PFSK-1 (cell line): ENCODE data around the gene MRPL45.

Experiments used
- FOXP2 ChIP-seq: optimal IDR thresholded peaks from 2 replicates; pipeline ENCODE3; 2011; ENCODE audit warnings: borderline replicate concordance, control low read depth, inconsistent platforms; ENCODE audit not compliant: insufficient read depth; ENCODE audit errors: extremely low read length, extremely low read depth
- POLR2AphosphoS5 ChIP-seq: IDR thresholded peaks from 2 replicates; pipeline ENCODE4 v1.6.1; 2012; ENCODE audit warnings: low read depth, mild to moderate bottlenecking, control low read depth, low read length, moderate library complexity
- SIN3A ChIP-seq: IDR thresholded peaks from 2 replicates; pipeline ENCODE4 v1.6.1; 2012; ENCODE audit warnings: mild to moderate bottlenecking, low read length, moderate library complexity, borderline replicate concordance; ENCODE audit not compliant: insufficient read depth
- TAF1 ChIP-seq: IDR thresholded peaks from 2 replicates; pipeline ENCODE4 v1.6.1; 2012; ENCODE audit warnings: low read length, control low read depth, borderline replicate concordance; ENCODE audit not compliant: insufficient read depth
- TF ChIP-seq, protein P1 (sequence below), 2 experiments: IDR thresholded peaks; 2 replicates each; pipeline versions ENCODE4 v1.6.1 to v1.8.0; 2011 to 2012; ENCODE audit warnings: low read depth in 2 of 2, low read length in 2 of 2, control low read depth in 1 of 2, inconsistent platforms in 1 of 2, mild to moderate bottlenecking in 1 of 2, moderate library complexity in 1 of 2; ENCODE audit not compliant: insufficient read depth in 1 of 2

Gene MRPL45

GRCh38 chr17:38339891-38340290 lies 42.9 kb downstream of the MRPL45 start:
- TF ChIP-seq, protein P1, sequence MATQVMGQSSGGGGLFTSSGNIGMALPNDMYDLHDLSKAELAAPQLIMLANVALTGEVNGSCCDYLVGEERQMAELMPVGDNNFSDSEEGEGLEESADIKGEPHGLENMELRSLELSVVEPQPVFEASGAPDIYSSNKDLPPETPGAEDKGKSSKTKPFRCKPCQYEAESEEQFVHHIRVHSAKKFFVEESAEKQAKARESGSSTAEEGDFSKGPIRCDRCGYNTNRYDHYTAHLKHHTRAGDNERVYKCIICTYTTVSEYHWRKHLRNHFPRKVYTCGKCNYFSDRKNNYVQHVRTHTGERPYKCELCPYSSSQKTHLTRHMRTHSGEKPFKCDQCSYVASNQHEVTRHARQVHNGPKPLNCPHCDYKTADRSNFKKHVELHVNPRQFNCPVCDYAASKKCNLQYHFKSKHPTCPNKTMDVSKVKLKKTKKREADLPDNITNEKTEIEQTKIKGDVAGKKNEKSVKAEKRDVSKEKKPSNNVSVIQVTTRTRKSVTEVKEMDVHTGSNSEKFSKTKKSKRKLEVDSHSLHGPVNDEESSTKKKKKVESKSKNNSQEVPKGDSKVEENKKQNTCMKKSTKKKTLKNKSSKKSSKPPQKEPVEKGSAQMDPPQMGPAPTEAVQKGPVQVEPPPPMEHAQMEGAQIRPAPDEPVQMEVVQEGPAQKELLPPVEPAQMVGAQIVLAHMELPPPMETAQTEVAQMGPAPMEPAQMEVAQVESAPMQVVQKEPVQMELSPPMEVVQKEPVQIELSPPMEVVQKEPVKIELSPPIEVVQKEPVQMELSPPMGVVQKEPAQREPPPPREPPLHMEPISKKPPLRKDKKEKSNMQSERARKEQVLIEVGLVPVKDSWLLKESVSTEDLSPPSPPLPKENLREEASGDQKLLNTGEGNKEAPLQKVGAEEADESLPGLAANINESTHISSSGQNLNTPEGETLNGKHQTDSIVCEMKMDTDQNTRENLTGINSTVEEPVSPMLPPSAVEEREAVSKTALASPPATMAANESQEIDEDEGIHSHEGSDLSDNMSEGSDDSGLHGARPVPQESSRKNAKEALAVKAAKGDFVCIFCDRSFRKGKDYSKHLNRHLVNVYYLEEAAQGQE (IDR thresholded peaks at IDR 0.05; ENCODE audit: insufficient read depth in 1 of 2, low read depth in 2 of 2, low read length in 2 of 2): no peak
- TF ChIP-seq SIN3A: no peak
- TF ChIP-seq POLR2AphosphoS5: no peak
- TF ChIP-seq TAF1: no peak
- no peak for TF ChIP-seq FOXP2

DNA sequence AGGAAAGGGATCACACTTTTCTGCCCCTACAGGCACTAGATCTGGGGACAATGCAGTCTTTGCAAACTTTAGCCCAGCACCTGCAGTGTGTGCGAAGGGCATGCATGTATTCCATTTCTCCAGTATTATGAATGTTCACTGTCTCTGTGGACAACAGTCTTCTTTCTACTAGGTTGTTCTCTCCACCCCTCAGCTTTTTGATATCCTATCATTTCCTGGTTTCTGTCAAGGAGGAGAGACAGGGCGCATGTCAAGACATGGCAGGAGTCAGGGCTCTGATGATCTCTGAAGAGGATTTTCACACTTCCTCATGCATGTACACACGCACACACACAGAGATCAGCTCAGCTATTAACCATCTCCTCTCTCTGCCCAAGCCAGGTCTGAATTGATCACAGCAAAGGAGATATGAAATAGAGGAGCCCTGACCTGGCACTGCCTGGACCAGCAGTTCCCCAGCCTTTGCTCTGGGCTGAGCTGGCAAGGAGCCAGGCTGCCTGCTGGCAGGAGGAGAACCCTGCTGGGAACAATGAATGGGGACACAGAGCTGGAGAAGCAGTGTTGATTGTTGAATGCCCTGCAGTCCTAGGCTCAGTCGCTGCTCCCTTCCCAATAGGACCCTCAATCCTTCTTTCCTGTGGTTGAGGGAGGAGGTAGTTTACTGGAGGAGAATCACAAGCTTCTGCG lies 44.2 kb downstream of the MRPL45 start:
- TF ChIP-seq FOXP2 (no peak), POLR2AphosphoS5 (no peak)
- TF ChIP-seq, protein P1 (IDR thresholded peaks at IDR 0.05; ENCODE audit: insufficient read depth in 1 of 2, low read depth in 2 of 2, low read length in 2 of 2): no peak

GRCh38 chr17:38342886-38343607 lies 46.1 kb downstream of the MRPL45 start:
- TF ChIP-seq, protein P1 (IDR thresholded peaks at IDR 0.05; ENCODE audit: insufficient read depth in 1 of 2, low read depth in 2 of 2, low read length in 2 of 2): no peak
- TF ChIP-seq FOXP2 (no peak), TAF1 (no peak), SIN3A (no peak), POLR2AphosphoS5 (no peak)

GRCh38 chr17:38343608-38344419 lies 46.8 kb downstream of the MRPL45 start, which contains the start of gene GPR179:
Gene GPR179, minus strand, starts transcription at chr17:38343956. Its CDS starts 167 bp downstream, at chr17:38343789.
- TF ChIP-seq SIN3A (no peak), POLR2AphosphoS5 (no peak), TAF1 (no peak), FOXP2 (no peak)
- TF ChIP-seq, protein P1 (IDR thresholded peaks at IDR 0.05; ENCODE audit: insufficient read depth in 1 of 2, low read depth in 2 of 2, low read length in 2 of 2): no peak
